Measurements from ENCODE around the gene TANK. TPM values are rescaled to one million over a fixed set of nuclear protein-coding genes. Genes with fewer than 3 reads are reported as not detected.

The TANK gene
- total RNA-seq, 1 experiment from 2014 or later, result 24.5 TPM

DNA sequence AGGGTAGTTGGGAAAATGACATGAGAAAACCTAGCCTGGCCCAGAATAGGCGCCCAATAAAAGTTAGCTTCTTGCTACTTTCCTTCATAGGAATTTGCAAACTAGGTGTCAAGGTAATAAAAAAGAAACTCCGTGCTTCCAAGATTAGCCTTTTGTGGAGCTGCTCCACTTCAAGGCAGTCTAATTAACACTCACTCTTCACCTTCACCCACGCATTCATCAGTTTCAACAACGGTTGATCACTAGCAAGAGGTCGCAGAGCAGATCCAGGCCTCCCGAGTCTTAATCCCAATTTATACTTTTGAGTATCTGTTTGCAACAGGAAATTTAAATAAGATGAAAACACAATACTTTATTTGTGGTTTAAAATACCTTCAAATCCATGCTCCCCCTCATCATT lies 39.5 kb upstream of the TANK start:
- Mint-ChIP-seq H3K4me1 (peaks cover 29% of the 10 kb centered on the region), H3K4me3 (no peak overlapping the region), H3K27ac (no peak overlapping the region), H3K9me3 (no peaks in the 10 kb centered on the region), H3K36me3 (no peaks in the 10 kb centered on the region), H3K27me3 (ENCODE audit: low read depth) (no peaks in the 10 kb centered on the region)
- ChIA-PET CTCF (no interaction called here), POLR2A (no interaction called here)
- ATAC-seq (no peak), DNase-seq (ENCODE audit: low spot score) (no peak)
- TF ChIP-seq, protein P1, sequence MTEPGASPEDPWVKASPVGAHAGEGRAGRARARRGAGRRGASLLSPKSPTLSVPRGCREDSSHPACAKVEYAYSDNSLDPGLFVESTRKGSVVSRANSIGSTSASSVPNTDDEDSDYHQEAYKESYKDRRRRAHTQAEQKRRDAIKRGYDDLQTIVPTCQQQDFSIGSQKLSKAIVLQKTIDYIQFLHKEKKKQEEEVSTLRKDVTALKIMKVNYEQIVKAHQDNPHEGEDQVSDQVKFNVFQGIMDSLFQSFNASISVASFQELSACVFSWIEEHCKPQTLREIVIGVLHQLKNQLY (CRISPR knock-in tag; IDR thresholded peaks at IDR 0.05), result no peak
- TF ChIP-seq ZNF263 (CRISPR knock-in tag; IDR thresholded peaks at IDR 0.05; ENCODE audit: low read depth), result no peak
- TF ChIP-seq CREB1 (CRISPR knock-in tag; IDR thresholded peaks at IDR 0.05), result no peak
- no peak for TF ChIP-seq FOXJ3 (CRISPR knock-in tag; IDR thresholded peaks at IDR 0.05; ENCODE audit: borderline replicate concordance)
- TF ChIP-seq SMAD3 (CRISPR knock-in tag; IDR thresholded peaks at IDR 0.05; ENCODE audit: borderline replicate concordance), result no peak
- TF ChIP-seq, protein P2, sequence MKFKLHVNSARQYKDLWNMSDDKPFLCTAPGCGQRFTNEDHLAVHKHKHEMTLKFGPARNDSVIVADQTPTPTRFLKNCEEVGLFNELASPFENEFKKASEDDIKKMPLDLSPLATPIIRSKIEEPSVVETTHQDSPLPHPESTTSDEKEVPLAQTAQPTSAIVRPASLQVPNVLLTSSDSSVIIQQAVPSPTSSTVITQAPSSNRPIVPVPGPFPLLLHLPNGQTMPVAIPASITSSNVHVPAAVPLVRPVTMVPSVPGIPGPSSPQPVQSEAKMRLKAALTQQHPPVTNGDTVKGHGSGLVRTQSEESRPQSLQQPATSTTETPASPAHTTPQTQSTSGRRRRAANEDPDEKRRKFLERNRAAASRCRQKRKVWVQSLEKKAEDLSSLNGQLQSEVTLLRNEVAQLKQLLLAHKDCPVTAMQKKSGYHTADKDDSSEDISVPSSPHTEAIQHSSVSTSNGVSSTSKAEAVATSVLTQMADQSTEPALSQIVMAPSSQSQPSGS (CRISPR knock-in tag; IDR thresholded peaks at IDR 0.05; ENCODE audit: borderline replicate concordance, low read depth), result no peak
- TF ChIP-seq, protein P3, sequence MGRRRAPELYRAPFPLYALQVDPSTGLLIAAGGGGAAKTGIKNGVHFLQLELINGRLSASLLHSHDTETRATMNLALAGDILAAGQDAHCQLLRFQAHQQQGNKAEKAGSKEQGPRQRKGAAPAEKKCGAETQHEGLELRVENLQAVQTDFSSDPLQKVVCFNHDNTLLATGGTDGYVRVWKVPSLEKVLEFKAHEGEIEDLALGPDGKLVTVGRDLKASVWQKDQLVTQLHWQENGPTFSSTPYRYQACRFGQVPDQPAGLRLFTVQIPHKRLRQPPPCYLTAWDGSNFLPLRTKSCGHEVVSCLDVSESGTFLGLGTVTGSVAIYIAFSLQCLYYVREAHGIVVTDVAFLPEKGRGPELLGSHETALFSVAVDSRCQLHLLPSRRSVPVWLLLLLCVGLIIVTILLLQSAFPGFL (CRISPR knock-in tag; IDR thresholded peaks at IDR 0.05; ENCODE audit: borderline replicate concordance), result no peak
- TF ChIP-seq FOXP1 (CRISPR knock-in tag; IDR thresholded peaks at IDR 0.05; ENCODE audit: borderline replicate concordance), result no peak
- no peak for TF ChIP-seq SMAD4 (CRISPR knock-in tag; IDR thresholded peaks at IDR 0.05)
- TF ChIP-seq NR1H2 (CRISPR knock-in tag; IDR thresholded peaks at IDR 0.05), result no peak
- TF ChIP-seq RELA (CRISPR knock-in tag; IDR thresholded peaks at IDR 0.05; ENCODE audit: borderline replicate concordance), result no peak
- TF ChIP-seq JAZF1 (CRISPR knock-in tag; IDR thresholded peaks at IDR 0.05), result no peak
- TF ChIP-seq GTF2I (CRISPR knock-in tag; conservative IDR thresholded peaks at IDR 0.05), result no peak
- no peak for TF ChIP-seq KAT7 (CRISPR knock-in tag; IDR thresholded peaks at IDR 0.05; ENCODE audit: borderline replicate concordance)
- TF ChIP-seq, protein P4, sequence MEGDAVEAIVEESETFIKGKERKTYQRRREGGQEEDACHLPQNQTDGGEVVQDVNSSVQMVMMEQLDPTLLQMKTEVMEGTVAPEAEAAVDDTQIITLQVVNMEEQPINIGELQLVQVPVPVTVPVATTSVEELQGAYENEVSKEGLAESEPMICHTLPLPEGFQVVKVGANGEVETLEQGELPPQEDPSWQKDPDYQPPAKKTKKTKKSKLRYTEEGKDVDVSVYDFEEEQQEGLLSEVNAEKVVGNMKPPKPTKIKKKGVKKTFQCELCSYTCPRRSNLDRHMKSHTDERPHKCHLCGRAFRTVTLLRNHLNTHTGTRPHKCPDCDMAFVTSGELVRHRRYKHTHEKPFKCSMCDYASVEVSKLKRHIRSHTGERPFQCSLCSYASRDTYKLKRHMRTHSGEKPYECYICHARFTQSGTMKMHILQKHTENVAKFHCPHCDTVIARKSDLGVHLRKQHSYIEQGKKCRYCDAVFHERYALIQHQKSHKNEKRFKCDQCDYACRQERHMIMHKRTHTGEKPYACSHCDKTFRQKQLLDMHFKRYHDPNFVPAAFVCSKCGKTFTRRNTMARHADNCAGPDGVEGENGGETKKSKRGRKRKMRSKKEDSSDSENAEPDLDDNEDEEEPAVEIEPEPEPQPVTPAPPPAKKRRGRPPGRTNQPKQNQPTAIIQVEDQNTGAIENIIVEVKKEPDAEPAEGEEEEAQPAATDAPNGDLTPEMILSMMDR (IDR thresholded peaks at IDR 0.05), result no peak
- no peak for TF ChIP-seq NFE2L1 (CRISPR knock-in tag; IDR thresholded peaks at IDR 0.05)
- TF ChIP-seq GABPB1 (CRISPR knock-in tag; IDR thresholded peaks at IDR 0.05), result no peak
- TF ChIP-seq, protein P5, sequence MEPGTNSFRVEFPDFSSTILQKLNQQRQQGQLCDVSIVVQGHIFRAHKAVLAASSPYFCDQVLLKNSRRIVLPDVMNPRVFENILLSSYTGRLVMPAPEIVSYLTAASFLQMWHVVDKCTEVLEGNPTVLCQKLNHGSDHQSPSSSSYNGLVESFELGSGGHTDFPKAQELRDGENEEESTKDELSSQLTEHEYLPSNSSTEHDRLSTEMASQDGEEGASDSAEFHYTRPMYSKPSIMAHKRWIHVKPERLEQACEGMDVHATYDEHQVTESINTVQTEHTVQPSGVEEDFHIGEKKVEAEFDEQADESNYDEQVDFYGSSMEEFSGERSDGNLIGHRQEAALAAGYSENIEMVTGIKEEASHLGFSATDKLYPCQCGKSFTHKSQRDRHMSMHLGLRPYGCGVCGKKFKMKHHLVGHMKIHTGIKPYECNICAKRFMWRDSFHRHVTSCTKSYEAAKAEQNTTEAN (CRISPR knock-in tag; IDR thresholded peaks at IDR 0.05), result no peak

DNA sequence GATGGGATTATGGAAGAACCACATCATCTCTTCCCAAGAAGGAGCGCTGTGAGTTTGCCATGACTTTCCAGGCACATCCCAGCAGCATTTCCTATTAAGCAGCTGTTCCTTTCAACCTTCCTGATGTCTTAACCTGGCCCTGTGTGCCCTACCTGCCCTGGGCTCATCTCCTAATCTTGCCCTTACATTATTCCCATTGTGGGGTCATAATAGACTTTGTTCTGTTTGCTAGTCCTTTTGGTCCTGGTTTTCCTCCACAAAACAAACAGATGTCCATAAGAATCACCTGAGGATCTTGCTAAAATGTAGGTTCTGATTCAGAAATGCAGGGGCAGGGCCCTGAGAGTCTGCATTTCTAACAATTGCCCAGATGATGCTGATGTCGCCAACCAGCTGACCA lies 38.6 kb upstream of the TANK start:
- DNase-seq (ENCODE audit: low spot score) (no peak), ATAC-seq (no peak)
- no peaks in the 10 kb centered on the region for H3K36me3 Mint-ChIP-seq
- H3K4me1 Mint-ChIP-seq, result peaks cover 22% of the 10 kb centered on the region
- H3K4me3 Mint-ChIP-seq, result no peak overlapping the region
- H3K9me3 Mint-ChIP-seq, result no peaks in the 10 kb centered on the region
- ChIA-PET POLR2A (no interaction called here), CTCF (no interaction called here)
- no peaks in the 10 kb centered on the region for H3K27me3 Mint-ChIP-seq (ENCODE audit: low read depth)
- no peak overlapping the region for H3K27ac Mint-ChIP-seq
- TF ChIP-seq, protein P6, sequence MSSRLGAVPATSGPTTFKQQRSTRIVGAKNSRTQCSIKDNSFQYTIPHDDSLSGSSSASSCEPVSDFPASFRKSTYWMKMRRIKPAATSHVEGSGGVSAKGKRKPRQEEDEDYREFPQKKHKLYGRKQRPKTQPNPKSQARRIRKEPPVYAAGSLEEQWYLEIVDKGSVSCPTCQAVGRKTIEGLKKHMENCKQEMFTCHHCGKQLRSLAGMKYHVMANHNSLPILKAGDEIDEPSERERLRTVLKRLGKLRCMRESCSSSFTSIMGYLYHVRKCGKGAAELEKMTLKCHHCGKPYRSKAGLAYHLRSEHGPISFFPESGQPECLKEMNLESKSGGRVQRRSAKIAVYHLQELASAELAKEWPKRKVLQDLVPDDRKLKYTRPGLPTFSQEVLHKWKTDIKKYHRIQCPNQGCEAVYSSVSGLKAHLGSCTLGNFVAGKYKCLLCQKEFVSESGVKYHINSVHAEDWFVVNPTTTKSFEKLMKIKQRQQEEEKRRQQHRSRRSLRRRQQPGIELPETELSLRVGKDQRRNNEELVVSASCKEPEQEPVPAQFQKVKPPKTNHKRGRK (CRISPR knock-in tag; IDR thresholded peaks at IDR 0.05; ENCODE audit: borderline replicate concordance), result no peak

Data from WTC11 (cell line).